ENCODE measurements around the gene SNX10.

SNX10 gene

DNA sequence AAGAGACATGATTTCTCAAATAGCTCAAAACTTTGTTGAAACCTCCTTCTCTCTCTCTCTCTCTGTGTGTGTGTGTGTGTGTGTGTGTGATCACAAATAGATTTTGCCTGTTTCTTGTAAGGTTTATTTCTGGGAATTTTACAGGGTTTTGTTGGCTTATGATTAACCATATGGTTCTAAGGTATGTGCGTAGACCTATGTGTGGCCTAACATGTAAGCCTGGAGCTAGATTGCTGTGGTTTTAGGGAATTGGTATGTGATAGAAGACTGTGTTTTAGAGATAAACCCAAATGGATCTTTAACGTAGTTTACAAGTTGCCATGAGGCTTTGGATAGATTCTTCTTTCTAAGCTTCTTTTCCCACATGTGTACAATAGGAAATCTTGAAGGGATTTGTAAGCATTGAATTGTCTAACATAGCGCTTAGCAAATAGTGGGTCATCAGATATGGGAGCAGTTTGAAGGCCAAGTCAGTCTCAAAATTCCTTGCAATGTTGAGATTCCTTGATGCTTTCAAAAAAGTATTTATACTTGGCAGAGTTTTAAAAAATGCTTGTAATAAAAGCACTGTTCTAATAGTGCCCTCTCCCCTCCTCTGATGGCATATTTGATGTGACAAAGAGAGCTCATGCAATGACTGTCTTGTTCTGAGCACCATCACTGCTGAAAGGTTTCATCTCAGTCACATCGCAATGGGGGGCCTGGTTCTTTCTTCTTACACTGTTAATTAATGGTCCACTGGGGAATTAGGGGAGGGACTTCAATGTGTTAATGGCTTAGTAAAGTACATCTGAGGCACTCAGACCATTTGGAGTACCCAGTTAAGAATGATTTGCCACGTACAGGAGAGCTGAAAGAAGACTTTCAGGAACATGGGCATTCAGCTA lies 118.2 kb downstream of the SNX10 start:
- no peak for DNase-seq

DNA sequence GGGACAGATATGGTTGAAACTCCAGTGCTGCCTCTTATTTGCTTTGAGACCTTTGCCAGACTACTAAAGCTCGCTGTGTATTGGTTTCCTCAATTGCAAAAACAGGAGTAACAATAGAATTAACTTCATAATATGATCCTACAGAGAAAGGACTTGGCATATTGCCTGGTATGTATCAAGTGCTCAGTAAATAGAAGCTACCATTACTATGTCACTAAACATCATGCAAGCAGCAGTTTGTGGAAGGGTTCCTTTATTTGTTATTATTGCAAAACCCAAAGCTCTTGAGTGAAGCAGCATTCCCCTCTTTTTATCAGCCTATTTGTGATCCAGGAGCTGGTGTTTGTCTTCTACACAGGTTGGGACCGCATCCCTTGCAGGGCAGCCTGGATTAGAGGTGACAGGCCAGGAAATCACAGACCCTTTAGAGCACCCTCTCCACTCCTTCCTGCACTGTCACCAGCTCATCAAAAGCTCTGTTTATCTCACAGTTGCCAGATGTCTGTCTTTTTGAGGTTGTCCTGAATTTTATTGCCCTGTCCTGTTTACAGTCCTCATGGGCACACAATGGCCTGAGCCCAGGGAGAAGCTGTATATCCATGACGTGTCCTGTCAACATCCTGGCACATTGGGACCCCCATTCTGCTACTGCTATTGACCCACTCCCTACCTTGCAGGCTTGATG lies 121.5 kb downstream of the SNX10 start:
- no peak for DNase-seq

DNA sequence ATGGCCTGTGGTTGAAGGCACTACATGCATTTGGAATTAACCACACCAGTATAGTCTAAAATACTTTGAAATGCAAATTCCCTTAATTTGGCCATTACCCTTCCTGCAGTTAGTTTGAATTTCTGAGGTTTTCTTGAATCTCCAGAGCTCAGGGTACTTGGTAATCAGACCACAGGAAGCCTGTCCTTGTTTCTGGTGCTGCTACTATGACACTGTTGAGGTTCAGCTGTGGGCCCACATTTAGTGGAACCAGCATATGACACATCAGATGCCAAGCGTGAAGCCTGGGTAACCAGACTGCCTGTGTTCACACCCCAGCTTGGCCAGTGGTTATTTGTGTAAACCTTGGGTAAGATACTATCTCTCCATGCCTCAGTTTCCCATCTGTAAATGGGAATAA lies 124.3 kb downstream of the SNX10 start:
- no peak for DNase-seq

DNA sequence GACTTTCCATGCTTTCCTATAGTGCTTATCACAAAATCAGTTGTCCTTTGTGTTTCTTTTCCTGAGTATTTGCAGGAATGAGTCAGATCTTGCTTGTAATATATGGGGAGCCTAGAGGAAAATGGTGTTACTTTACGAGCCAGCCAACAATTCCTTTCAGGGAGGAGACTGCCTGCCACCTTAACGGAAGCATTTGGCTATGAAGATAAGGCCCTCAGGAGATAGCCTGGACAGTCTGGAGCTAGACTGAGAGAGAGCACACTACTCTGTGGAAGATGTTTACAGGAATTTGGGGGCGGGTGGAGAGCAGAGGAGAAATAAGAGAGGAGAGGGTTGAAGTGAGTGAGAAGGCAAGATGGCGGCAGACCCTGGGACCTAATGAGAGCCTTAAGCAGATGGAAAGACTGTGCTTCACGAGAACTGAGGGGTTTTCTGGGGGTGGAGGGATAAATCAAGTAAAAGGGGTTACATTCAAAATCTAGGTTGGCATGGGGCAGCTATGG lies 126.3 kb downstream of the SNX10 start:
- no peak for DNase-seq

DNA sequence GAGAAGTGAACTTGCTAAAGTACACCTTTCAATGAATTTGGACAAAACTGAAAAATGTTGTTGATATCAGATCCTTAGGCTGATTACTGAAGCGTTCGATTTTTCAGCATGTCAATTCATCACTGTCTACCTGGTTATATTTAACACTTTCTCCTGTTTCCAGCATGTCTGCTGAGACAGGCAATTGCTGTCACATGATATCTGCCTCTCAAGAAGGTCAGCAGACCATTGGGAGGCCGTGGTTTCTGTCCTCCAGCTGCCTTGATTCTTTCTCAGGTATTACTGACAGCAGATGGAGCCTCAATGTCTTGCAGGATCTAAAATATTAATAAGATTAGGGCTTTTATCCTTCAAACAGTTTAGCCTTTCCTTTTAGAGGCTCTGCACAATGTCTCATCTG lies 127.5 kb downstream of the SNX10 start:
- DNase-seq, result no peak

DNA sequence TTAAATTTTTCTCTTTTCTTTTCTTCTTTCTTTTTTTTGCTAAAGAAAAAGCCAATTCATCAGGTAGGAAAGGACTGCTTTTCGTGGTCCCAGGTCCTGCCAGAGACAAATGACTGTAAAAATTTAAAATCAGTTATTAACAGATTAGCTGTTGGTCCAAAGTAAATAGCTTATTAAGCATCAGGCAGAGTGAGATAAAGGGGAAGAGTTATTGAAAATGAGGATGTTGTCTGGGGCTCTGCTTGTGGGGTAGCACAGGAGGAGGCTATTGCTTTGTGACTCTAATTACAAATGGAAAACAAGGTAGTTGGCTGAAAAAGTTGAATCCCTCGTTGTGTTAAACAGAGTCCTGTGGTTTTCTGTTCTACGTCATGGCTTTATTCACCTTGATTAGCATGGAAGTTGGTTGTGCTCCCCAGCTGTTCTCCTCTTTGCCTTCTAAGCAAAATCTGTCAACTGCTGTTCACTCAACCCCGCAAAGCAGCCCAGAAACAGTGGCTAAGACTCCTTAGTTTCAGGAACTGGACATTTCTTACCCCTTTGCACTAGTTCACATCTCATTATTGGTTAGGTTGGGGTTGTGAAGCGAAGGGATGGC lies 128.9 kb downstream of the SNX10 start:
- DNase-seq, result no peak

DNA sequence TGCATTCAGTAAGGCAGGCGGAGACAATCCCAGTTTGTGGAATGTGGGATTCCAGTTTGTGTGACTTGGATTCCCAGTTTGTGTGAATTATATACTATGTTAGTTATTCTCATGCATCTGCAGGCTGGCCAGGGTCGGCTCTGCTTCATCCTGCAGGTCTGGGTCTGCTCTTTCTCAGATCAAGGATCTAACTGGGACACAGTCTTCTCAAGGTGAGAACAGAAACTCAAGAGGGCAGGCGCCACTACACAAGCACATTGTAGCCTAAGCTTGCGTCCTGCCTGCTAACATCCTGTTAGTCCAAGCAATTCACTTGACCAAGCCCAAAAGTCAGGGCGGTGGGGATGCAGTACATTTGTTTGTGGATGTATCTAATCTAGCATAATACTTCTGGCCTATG lies 131.1 kb downstream of the SNX10 start:
- DNase-seq, result no peak

DNA sequence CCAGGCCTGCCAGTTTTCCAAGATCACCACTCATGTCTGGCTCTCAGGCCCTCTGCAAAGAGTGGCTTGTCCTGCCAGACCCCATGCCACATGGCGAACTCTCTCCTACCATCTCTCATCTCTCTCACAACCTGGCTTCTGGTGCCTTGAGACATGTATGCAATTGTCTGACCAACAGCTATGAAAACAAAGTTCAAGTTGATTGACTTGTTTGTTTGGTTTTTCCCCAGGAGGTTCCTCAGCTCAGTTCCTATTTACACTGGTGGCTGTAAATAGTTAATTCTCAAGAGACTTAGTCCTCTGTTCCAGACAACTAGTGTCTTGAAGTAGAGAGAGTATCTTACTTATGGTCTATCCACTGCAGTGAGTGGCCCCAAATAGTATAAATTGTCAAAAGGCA lies 131.8 kb downstream of the SNX10 start:
- DNase-seq, result no peak
